ENCODE results near the gene SURF2.

- no peak for TF ChIP-seq CTCF (IDR thresholded peaks at IDR 0.05)
- TF ChIP-seq POLR2A (IDR thresholded peaks at IDR 0.05), result no peak
- TF ChIP-seq POLR2AphosphoS5 (IDR thresholded peaks at IDR 0.05), result no peak
- TF ChIP-seq EP300 (IDR thresholded peaks at IDR 0.05), result no peak
Measured at GRCh38 chr9:133383438-133383837, 27.1 kb downstream of the SURF2 start.

Measured in sigmoid colon (tissue), 4 donors.